ENCODE data around the gene GNAS-AS1.

GNAS-AS1 gene

DNA sequence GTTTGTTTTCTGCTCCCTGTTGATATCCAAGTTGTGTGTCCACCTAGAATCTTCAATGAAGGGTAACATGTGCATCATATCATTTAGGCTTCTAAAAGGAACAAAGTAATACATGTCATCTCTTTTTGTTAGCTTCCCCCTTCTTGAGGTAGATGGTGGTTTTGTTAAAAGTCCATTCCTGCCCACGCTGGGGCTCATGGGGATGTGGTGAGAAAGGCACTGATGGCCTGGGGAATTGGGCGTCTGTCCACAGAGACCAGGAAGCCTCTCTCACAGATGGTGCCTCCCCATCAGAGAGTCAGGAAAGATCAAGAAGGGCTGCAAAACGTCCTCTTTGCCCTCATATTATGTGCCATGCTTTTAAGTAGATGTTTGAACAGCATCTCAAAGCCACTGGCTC is 34.3 kb upstream of the GNAS-AS1 start:
- DNase-seq = no peak

- DNase-seq = no peak
Observed at GRCh38 chr20:58883241-58883691, 32.6 kb upstream of the GNAS-AS1 start.

DNA sequence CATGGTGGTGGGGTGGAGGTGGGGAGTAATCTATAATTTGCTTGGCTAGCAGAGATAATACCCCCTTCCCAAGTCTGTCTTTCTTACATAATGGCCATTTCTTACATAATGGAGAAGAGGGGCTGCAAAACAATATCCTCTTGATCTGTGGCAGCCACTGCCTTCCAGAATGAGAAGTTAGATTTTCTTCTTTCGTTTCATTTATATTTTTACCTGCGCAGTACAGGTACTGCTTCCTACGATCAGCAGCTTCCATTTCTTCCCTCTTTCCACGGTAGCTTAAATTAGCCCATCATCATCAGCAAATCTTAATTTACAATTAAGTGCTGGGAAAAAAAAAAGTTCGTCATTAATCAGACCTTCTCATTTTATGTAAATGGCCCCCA is 32.0 kb upstream of the GNAS-AS1 start:
- DNase-seq = no peak

- no peak for DNase-seq
Observed at GRCh38 chr20:58880994-58881752, 30.5 kb upstream of the GNAS-AS1 start.

DNA sequence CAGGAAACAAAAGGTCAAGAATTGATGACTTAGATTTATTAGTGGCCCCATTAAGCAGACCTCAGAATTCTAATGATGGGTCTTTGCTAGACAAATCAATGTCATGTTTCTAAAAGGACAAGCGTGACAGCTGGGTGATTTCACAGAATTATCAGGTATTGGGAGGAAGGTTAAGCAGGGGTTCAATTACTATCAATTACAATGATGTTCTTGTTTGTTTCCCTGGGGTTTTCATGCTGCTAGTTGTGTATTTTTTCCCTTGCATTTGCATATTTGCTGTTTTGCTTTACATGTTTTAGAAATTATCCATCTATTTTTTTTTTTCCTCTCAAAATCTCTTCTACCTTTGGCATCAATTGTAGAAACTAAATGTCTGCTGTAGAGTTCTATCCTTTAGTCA is 29.7 kb upstream of the GNAS-AS1 start:
- DNase-seq = no peak

- no peak for DNase-seq
Observed at GRCh38 chr20:58878399-58878798, 27.7 kb upstream of the GNAS-AS1 start.

DNA sequence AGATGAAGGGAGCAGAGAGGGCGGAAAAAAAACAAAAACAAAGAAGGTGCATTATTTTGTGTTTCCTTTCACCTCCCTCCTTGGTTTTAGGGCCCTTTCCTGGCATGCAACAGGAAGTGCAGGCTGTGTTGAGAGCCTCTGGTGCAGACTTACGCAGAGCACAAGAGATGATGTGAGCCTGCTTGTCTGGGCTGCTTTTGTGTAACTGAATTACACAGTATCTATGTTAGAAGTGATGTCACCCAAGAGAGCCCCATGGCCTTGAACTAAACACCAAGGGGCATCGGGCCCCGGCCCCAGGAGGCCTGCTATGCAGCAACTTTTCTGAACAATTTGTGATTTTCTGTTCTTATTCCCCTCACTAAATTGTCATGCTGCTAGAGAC is 27.3 kb upstream of the GNAS-AS1 start:
- DNase-seq = no peak

DNA sequence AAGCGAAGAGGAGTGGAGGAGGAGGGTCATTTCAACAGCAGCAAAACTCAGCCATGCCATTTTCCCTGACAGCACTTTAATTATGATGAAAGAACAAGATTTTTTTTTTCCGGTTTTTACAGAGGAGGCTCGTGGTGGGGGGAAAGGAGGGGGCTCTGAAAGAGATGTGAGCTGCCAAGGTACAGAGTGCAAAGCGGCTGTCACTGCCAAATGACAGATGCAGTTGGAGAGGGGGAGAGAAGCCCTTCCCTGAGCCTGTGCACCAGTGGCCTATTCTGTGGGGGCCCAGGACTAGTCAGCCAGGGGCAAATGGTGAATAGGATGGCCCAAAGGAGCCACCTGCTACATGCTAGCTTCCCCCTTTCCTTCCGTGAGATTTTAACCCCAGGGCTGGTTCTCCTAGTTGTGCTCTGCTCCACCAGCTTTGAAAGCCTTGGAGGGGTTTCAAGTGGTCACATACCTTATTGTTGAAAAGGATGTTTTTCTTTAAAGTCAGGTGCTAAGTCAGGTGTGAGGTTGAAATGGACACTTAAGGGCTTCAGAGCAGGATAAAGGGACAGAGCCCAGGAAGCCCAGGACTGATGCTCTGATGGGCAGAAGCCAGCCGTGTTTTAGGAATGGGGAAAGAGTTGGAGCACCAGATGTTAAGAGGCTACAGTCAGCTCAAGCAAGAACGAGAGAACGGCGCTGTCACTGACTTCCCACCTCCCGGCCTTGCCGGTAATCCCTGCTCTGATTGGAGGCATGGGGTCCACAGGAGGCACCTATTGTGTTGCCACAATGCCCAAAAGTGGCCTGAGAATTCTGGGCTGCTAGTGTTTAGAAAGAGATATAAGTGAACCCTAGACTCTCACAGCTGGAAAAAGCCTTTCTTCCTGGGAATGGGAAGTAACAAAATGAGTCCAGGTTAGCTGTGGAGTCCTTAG is 26.6 kb upstream of the GNAS-AS1 start:
- no peak for DNase-seq

- DNase-seq = no peak
Observed at GRCh38 chr20:58876437-58876836, 25.7 kb upstream of the GNAS-AS1 start.

- no peak for DNase-seq
Observed at GRCh38 chr20:58875541-58876134, 24.9 kb upstream of the GNAS-AS1 start.

DNA sequence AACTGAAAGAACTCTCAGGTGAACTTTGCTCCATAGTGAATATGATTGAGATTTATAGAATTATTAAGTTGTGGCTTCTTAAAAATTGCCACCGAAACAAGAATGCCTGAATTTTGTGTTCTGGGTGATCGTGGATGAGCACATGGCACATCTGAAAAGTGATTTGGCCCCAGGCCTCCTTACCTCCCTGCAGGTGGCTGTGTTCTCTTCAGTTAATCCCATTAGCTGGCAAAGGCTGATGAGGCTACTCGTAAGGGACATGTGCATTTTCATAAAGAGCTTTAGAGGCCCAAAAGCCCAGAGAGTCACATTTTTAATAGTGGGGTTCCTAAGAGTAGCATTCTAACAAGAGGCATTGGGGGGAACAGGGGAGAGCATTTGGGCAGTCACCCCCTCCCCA is 24.4 kb upstream of the GNAS-AS1 start:
- no peak for DNase-seq

DNA sequence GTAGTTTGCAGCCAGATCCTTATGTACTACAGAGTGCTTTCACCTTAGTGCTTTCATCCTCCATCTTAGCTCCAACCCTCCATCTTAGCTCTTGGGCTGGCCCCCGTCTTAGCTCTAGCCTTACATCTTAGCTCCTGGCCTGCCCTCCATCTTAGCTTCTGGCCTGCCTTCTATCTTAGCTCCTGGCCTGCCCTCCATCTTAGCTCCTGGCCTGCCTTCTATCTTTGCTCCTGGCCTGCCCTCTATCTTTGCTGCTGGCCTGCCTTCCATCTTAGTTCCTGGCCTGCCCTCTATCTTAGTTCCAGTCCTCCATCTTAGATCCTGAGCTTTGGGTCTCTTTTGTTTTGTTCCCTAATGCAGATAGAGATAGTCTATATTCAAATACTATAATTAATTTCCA is 23.8 kb upstream of the GNAS-AS1 start:
- no peak for DNase-seq

DNA sequence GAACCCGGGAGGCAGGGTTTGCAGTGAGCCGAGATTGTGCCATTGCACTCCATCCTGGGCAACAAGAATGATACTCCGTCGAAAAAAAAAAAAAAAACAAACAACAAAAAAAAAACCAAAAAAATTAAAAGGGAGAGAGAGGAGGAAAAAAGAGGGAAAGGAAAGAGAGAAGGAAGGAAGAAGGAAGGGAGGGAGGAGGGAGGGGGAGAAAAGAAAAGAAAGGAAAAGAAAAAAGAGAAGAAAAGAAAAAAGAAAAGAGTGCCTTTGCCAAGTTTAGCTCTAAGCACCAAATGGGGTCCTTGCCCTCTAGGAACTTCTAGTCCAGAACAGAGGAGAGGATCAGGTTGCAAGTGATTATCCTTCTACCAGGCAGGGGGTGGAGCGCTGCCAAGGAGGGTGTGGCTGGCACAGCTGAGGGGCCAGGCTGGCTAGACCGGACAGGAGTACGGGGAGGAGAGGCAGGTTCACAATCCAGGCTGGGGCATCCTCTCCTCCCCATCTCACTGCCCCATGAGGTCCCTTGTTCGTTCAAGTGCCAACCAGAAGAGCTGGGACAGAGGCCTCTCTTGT is 20.9 kb upstream of the GNAS-AS1 start:
- no peak for DNase-seq

GRCh38 chr20:58870293-58871014 is 19.8 kb upstream of the GNAS-AS1 start:
- peak; percentile 28 for DNase-seq

DNA sequence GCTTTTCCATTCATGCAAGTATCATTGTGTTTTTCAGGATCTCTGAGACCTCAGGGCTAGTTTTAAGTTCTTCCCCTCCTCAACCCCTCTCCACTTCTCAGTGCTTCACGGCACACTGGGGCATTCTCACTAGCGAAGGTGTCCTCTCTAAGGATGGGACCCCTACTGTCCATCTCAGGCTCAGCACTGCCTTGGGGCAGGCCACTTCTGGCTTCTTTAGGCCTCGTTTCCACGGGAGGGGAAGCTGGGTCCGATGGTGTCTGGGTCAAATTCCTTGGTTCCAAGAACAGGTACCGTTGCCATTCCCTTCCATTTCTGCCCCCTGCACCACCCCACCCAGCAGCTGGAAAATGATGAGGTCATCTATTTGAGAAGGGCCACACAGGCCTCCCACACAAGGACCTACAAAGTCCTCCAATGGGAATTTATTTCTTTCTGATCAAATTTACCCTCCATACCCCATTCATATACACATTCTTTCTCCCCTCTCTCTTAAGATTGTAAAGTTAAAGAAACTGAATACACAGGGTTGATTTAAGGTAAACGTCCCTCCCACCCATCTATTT is 19.0 kb upstream of the GNAS-AS1 start:
- no peak for DNase-seq

DNA sequence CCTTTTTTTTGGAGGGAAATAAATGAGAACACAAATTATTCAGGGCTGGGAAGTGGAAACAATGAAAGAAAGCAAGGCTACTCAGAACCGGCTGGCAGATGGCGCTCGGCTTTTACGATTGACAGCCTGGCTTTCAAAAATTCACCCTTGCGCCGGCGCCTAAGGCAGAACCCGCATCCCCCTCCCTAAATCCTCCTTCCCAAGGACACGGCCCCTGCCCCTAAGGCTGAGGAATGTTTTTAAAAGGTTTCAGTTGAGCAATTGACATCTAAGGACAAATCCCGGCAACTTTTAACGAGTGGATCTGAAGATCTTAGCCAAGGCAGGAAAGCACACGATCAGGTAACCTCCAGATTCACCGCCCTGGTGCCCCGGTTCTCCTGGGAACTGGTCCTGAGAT is 18.1 kb upstream of the GNAS-AS1 start:
- DNase-seq = no peak

DNA sequence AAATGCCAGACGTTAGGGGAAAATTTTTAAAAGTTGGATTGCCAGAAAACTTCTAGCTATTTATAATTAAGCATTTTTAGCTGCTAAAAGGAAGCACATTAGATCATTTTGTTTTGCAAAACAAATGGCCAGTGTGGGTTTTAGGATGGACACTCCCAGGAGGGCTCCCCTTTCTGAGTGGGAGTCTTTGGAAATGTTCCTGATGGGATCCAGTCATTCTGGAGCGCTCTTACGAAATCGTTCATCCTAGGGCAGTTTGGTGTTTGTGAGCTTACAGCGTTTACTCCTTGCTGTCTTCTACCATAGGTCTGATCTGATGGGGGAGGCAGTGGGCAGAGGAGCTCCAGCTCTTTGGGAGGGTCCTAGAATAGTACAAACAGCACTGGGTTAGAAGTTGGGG is 16.5 kb upstream of the GNAS-AS1 start:
- no peak for DNase-seq

DNA sequence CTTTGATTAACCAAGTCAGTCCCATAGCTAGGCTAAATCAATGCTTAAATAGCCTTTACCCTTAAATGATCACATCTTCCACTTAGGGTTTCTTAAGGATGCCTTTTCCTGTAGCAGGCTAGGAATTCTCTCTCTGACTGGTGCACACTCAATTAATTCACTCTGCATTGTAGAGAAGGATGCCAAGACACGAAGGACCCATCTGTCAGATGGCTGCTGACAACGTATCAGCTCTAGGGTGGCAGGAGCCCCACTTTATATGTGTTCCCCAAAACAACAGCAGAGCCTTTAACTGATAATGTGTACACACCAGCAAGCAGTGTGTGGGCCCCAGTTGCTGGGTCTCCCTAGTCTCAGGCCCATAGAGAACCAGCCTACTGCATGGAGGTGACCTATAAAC is 15.1 kb upstream of the GNAS-AS1 start:
- DNase-seq = no peak

- DNase-seq = no peak
Observed at GRCh38 chr20:58864346-58864745, 13.6 kb upstream of the GNAS-AS1 start.

- DNase-seq = no peak
Observed at GRCh38 chr20:58863044-58863790, 12.5 kb upstream of the GNAS-AS1 start.
